K562 (cell line): Measurements from ENCODE around the gene ITPR2. TPM values are rescaled to one million over a fixed set of nuclear protein-coding genes. Genes with fewer than 3 reads are reported as not detected.

Experiments
- ATAC-seq: fragments of 200-7000 bp; cut with Tn5 transposase; 3 replicates; pipeline ENCODE4 v1.9.1; 2020; ENCODE audit warnings: moderate library complexity
- BruUV-seq: library from RNA; stranded (reverse); fragments of 400-500 nt; replicated peaks from 2 replicates; lab custom pipeline; 2021; lab: Mats Ljungman, UMichigan
- CTCF ChIA-PET: fragments of 300-600 bp; formaldehyde crosslinking; extraction: SDS; loops from one replicate; lab custom pipeline; 2021; ENCODE audit warnings: low intra/inter-chr PET ratio; lab: Yijun Ruan, JAX
- POLR2A ChIA-PET: fragments of 300-600, 350-650 bp; sonication (Branson Sonifier 250); formaldehyde crosslinking; extraction: SDS; loops from one replicate; lab custom pipeline; 2021; ENCODE audit warnings: antibody characterized with exemption, inconsistent platforms; lab: Yijun Ruan, JAX
- DNase-seq, 4 experiments: peaks; one replicate each; pipeline versions ENCODE4 v3.0.0 to v3.0.0-alpha.2; 2011 to 2018; ENCODE audit warnings: low spot score in 3 of 4, mixed read lengths in 3 of 4; ENCODE audit errors: extremely low read depth in 1 of 4
- FAIRE-seq: peaks from 2 replicates; lab custom pipeline; 2011; peaks lifted over from hg19 to GRCh38; lab: Jason Lieb, UNC
- H2AFZ ChIP-seq: 2 replicates; pipeline ENCODE4 v1.6.0; 2011; ENCODE audit warnings: low read depth, low read length, control low read depth, inconsistent platforms
- H3K27ac ChIP-seq: fragments of 200-600 bp; 3 replicates; pipeline ENCODE4 v1.8.0; 2011; ENCODE audit warnings: low read depth, mild to moderate bottlenecking, control low read depth, inconsistent platforms, low read length, moderate library complexity, mixed read lengths; ENCODE audit errors: extremely low read depth
- H3K27me3 ChIP-seq, 2 experiments: fragments of 300-600 bp in 1 of 2; 2 replicates in 1 of 2; 3 replicates in 1 of 2; pipeline versions ENCODE4 v1.6.0 to v1.8.0; 2011; ENCODE audit warnings: inconsistent platforms in 2 of 2, low read length in 2 of 2, mild to moderate bottlenecking in 1 of 2, mixed read lengths in 1 of 2, moderate library complexity in 1 of 2; ENCODE audit not compliant: control insufficient read depth in 2 of 2, insufficient read depth in 2 of 2
- H3K36me3 ChIP-seq: fragments of 300-600 bp; 3 replicates; pipeline ENCODE4 v1.8.0; 2011; ENCODE audit warnings: mild to moderate bottlenecking, low read length, inconsistent platforms; ENCODE audit not compliant: control insufficient read depth, insufficient read depth
- H3K4me1 ChIP-seq, 2 experiments: fragments of 200-600 bp in 1 of 2; replicated peaks in 1 of 2; 2 replicates in 1 of 2; 3 replicates in 1 of 2; pipeline versions ENCODE4 v1.5.1 to v1.8.0; 2011; ENCODE audit warnings: inconsistent platforms in 2 of 2, low read length in 2 of 2, mild to moderate bottlenecking in 1 of 2, mixed read lengths in 1 of 2, moderate library complexity in 1 of 2; ENCODE audit not compliant: control insufficient read depth in 2 of 2, insufficient read depth in 2 of 2
- H3K4me2 ChIP-seq: 2 replicates; pipeline ENCODE4 v1.6.1; 2011; ENCODE audit warnings: low read length, control low read depth, inconsistent platforms, mixed read lengths; ENCODE audit not compliant: insufficient read depth
- H3K4me3 ChIP-seq: fragments of 200-600 bp; sonication (generic), shearing (Covaris generic); 2 replicates; pipeline ENCODE4 v1.5.1; 2016; ENCODE audit warnings: control low read depth, inconsistent platforms
- H3K79me2 ChIP-seq: fragments of 200-600 bp; 3 replicates; pipeline ENCODE4 v1.8.0; 2011; ENCODE audit warnings: low read length, inconsistent platforms; ENCODE audit not compliant: control insufficient read depth, insufficient read depth
- H3K9ac ChIP-seq, 2 experiments: 2 replicates each; pipeline versions ENCODE4 v1.6.0 to v1.6.1; 2011; ENCODE audit warnings: low read depth in 2 of 2, low read length in 2 of 2, control low read depth in 1 of 2, inconsistent platforms in 1 of 2, mild to moderate bottlenecking in 1 of 2, mixed read lengths in 1 of 2; ENCODE audit not compliant: insufficient read depth in 1 of 2
- H3K9me1 ChIP-seq: one replicate; pipeline ENCODE4 v1.6.0; 2011; ENCODE audit warnings: inconsistent platforms, mild to moderate bottlenecking, low read length, moderate library complexity; ENCODE audit not compliant: control insufficient read depth, insufficient read depth
- H3K9me3 ChIP-seq: replicated peaks from 2 replicates; pipeline ENCODE4 v1.5.1; 2011; ENCODE audit warnings: low read depth, low read length, inconsistent platforms; ENCODE audit not compliant: control insufficient read depth, insufficient read depth
- H4K20me1 ChIP-seq: replicated peaks from 2 replicates; pipeline ENCODE4 v1.6.1; 2011; ENCODE audit warnings: low read length, inconsistent platforms, mixed read lengths; ENCODE audit not compliant: control insufficient read depth, insufficient read depth
- ARID3A ChIP-seq: IDR thresholded peaks from 2 replicates; pipeline ENCODE4 v1.6.1; 2012; ENCODE audit warnings: low read depth, low read length, improper control_type of control experiment, borderline replicate concordance
- ASH1L ChIP-seq: fragments of 450-650 bp; IDR thresholded peaks from 2 replicates; pipeline ENCODE4 v1.6.1; 2018; ENCODE audit warnings: borderline replicate concordance, mild to moderate bottlenecking, low read depth; ENCODE audit not compliant: partially characterized antibody
- CC2D1A ChIP-seq: fragments of 450-650 bp; IDR thresholded peaks from 2 replicates; pipeline ENCODE4 v1.6.1; 2017; ENCODE audit warnings: mild to moderate bottlenecking
- CEBPB ChIP-seq: fragments of 450-650 bp; IDR thresholded peaks from 2 replicates; pipeline ENCODE4 v1.6.1; 2016; ENCODE audit warnings: missing genetic modification characterization, missing compliant biosample characterization
- FOXK1 ChIP-seq: sonication (generic); formaldehyde crosslinking; IDR thresholded peaks from 2 replicates; pipeline ENCODE4 v1.8.0; 2022; ENCODE audit warnings: missing genetic modification reagents, mild to moderate bottlenecking, borderline replicate concordance
- GABPB2 ChIP-seq: fragments of 250-450 bp; sonication (Bioruptor Pico); conservative IDR thresholded peaks from 2 replicates; pipeline ENCODE4 v1.5.1; 2021; ENCODE audit warnings: mild to moderate bottlenecking
- HINFP ChIP-seq: fragments of 450-650 bp; conservative IDR thresholded peaks from 2 replicates; pipeline ENCODE4 v1.6.1; 2016; ENCODE audit warnings: missing genetic modification characterization, low read depth, mild to moderate bottlenecking, control low read depth, missing compliant biosample characterization
- HMG20A ChIP-seq: fragments of 450-650 bp; formaldehyde crosslinking; conservative IDR thresholded peaks from 2 replicates; pipeline ENCODE4 v1.4.0; 2020; ENCODE audit warnings: mild to moderate bottlenecking, mixed read lengths
- MCM2 ChIP-seq: fragments of 450-650 bp; IDR thresholded peaks from 2 replicates; pipeline ENCODE4 v1.6.1; 2017; ENCODE audit warnings: low read depth, mild to moderate bottlenecking
- MCM5 ChIP-seq: fragments of 450-650 bp; IDR thresholded peaks from 2 replicates; pipeline ENCODE4 v1.6.1; 2016; ENCODE audit warnings: low read depth
- MEIS2 ChIP-seq: fragments of 450-650 bp; IDR thresholded peaks from 2 replicates; pipeline ENCODE4 v1.6.1; 2014; ENCODE audit warnings: mild to moderate bottlenecking; ENCODE audit not compliant: partially characterized antibody
- RBFOX2 ChIP-seq: fragments of 200-400 bp; formaldehyde crosslinking; IDR thresholded peaks from 2 replicates; pipeline ENCODE4 v1.6.1; 2017; ENCODE audit warnings: low read depth, mild to moderate bottlenecking, low read length, moderate library complexity
- ZC3H4 ChIP-seq: sonication (generic); formaldehyde crosslinking; IDR thresholded peaks from 2 replicates; pipeline ENCODE4 v1.9.0; 2021; ENCODE audit warnings: missing genetic modification reagents, borderline replicate concordance
- ZFP1 ChIP-seq: fragments of 450-650 bp; formaldehyde crosslinking; IDR thresholded peaks from 2 replicates; pipeline ENCODE4 v1.4.0; 2020; ENCODE audit warnings: mild to moderate bottlenecking, mixed read lengths
- ZMIZ1 ChIP-seq, 2 experiments: fragments of 150-350 bp in 1 of 2; IDR thresholded peaks; 2 replicates each; pipeline ENCODE4 v1.6.1; 2012 to 2016; ENCODE audit warnings: low read depth in 2 of 2, low read length in 2 of 2, mild to moderate bottlenecking in 1 of 2, moderate library complexity in 1 of 2
- WGBS: fragments of 100-300 bp; shearing (Covaris generic); methylation state at CpG from one replicate; pipeline ENCODE4 v1.1.6; 2016; ENCODE audit warnings: low coverage, mixed read lengths; ENCODE audit not compliant: insufficient coverage; ENCODE audit errors: missing lambda C conversion rate; 5-methylcytosine and 5-hydroxymethylcytosine counted together
- in situ Hi-C: fragments of 300-500 bp; cut with MboI; formaldehyde crosslinking; loops from 4 replicates; pipeline ENCODE4 v1.15.0; 2018; ENCODE audit warnings: inconsistent platforms, mixed read lengths
- intact Hi-C: fragments of 100-400 bp; cut with micrococcal nuclease; formaldehyde crosslinking; loops from 2 replicates; pipeline ENCODE4 v1.14.2; 2022
- polyA plus RNA-seq, 8 experiments: library from polyadenylated mRNA; depleted of rRNA in 4 of 8; stranded (reverse) in 5 of 8; unstranded in 3 of 8; fragments of >200 nt; fragmentation: Nextera tagmentation in 2 of 8; fragmentation: Illumina TruSeq in 1 of 8; extraction: Ambion mirVana in 2 of 8; extraction: Trizol in 1 of 8; gene quantifications; 2 replicates each; pipeline versions ENCODE4 v1.2.1 to v1.2.3, GENCODE V29; 2011 to 2014; ENCODE audit warnings: inconsistent platforms in 1 of 8, missing spikeins in 1 of 8
- total RNA-seq, 7 experiments: library from RNA; depleted of rRNA in 6 of 7; stranded (reverse); fragments of >200 nt in 6 of 7; fragmentation: Illumina TruSeq in 2 of 7; extraction: Trizol in 2 of 7; gene quantifications; 2 replicates each; pipeline versions ENCODE4 v1.2.1 to v1.2.3, GENCODE V29; 2011 to 2021; ENCODE audit warnings: low replicate concordance in 1 of 7

The ITPR2 gene
- total and polyA plus RNA-seq, 9 of the 15 experiments (the other 6 are each of a cell fraction or from before 2014, with no cell fraction given), result 0.21 to 3.3 (median 0.95) TPM

- TF ChIP-seq ZMIZ1 (IDR thresholded peaks at IDR 0.05; ENCODE audit: low read depth in 2 of 2, low read length in 2 of 2) (no peak), FOXK1 (CRISPR knock-in tag) (no peak), GABPB2 (no peak), ZFP1 (no peak), MCM5 (no peak), HMG20A (CRISPR knock-in tag) (no peak)
These were observed 538.0 kb downstream of the ITPR2 start (continued) for GRCh38 chr12:26295001-26295400.

GRCh38 chr12:26293612-26294011, 539.4 kb downstream of the ITPR2 start:
- BruUV-seq, result no TSS peak
- 6% methylated on average over 2 of the region's 2 CpGs for WGBS
- TF ChIP-seq HINFP (tag) (no peak), ARID3A (no peak), CC2D1A (no peak), CEBPB (tag) (no peak), MCM2 (no peak), RBFOX2 (no peak), ASH1L (no peak), ZC3H4 (CRISPR knock-in tag) (no peak), MEIS2 (no peak)

More at GRCh38 chr12:26293612-26294011, 539.4 kb downstream of the ITPR2 start:
- no peak overlapping the region for H3K27ac ChIP-seq
- DNase-seq (no peak), ATAC-seq (no peak), FAIRE-seq (no peak)
- POLR2A ChIA-PET, result no interaction called here
- no peak overlapping the region for H3K4me3 ChIP-seq
- no peaks in the 10 kb centered on the region for H4K20me1 ChIP-seq
- H3K36me3 ChIP-seq, result no peaks in the 10 kb centered on the region
- in situ Hi-C loops, result no loop called here
- no peaks in the 10 kb centered on the region for H3K9me3 ChIP-seq
- H3K9me1 ChIP-seq, result no peaks in the 10 kb centered on the region
- H3K27me3 ChIP-seq, result no peaks in the 10 kb centered on the region; a peak in 1 of 5 replicates
- no peak overlapping the region for H2AFZ ChIP-seq
- H3K4me2 ChIP-seq, result no peak overlapping the region
- CTCF ChIA-PET, result no interaction called here
- no peak overlapping the region for H3K9ac ChIP-seq
- intact Hi-C loops, result no loop called here
- peaks cover 0 to 7% of the 10 kb centered on the region in 2 experiments; a peak in 3 of 5 replicates for H3K4me1 ChIP-seq
- no peaks in the 10 kb centered on the region for H3K79me2 ChIP-seq
